NT2/D1 (cell line): ENCODE data around the gene MYO7A.

Source experiments
- SUZ12 ChIP-seq: IDR thresholded peaks from 2 replicates; pipeline ENCODE4 v1.6.1; 2011; ENCODE audit not compliant: insufficient read length, insufficient read depth; ENCODE audit errors: extremely low read depth
- YY1 ChIP-seq: IDR thresholded peaks from 2 replicates; pipeline ENCODE4 v1.6.1; 2011; ENCODE audit not compliant: insufficient read length, insufficient read depth

DNA sequence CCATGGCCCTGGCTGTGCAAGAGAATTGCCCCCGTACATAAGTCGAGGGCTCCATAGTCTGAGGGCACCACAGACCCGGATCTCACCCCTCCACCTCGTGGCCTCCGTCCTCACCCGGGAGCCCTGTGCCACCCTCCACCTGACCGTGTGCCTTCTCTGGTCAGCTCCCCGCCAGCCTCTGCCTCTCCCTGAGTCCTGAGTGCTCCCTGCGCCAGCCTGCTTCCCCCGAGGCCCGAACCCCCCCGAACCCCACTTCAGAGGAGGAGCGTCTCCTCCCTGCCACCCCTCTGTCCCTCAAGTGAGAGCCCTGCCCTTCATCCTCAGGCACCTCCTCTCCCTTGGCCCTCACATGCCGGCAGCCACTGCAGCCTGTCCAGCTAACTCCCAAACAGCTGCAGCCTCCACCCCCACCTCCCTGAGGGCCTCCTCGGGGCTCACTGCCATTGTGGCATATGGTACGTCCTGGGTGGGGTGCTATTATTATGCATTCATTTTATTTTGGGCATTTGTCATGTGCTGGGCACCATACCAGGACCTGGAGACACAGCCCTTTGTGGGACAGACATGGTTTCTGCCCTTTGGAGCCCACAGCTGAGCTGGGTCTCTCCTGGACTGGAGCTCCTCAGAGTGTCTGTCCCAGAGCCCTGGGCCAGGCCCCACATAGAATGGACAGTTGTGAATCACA, 67.2 kb downstream of the MYO7A start:
- TF ChIP-seq SUZ12: no peak
- TF ChIP-seq YY1: no peak
